ENCODE measurements around the gene CYTH3.

CYTH3 gene

DNA sequence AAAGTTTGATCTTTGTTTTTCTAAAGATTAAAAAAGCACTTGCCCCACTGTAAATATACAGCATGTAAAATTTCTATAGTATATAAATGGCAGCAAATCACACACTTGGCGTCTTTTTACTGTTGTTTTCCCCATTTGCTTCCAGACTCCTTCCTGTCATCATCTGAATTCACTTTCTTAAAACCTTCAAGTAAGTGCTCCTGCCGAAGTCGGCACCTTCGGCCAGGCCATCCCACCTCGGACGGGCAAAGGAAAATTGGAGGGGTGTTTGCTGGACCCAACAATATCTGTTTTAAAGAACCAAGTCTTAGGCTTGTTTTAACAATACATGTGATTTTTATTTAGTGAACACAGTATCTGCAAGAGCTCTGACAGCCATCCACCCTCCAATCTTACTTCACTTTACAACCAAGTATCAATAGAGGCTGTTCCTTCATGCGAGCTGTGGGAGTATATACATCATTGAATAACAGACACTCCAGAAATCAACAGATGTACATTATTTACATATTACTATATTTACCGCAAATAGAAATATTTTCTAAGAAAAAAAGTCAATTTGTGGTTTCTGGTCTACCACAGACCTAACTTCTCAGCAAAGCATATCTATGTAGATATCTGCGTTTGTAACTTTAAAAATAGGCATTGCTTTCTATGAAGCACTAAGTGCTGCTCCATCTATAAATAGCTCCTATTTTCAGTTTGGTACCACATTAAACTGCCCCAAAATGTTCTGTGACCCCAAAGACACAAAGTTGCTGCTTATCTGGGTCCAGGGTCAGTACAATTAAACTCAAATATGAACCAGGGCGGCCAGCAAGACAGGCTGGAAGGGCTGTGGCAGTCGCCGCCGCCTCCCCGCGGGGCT, 110.7 kb downstream of the CYTH3 start:
- Histone ChIP-seq H3K36me3 (ENCODE audit: low read length) (peaks cover 8% of the 10 kb centered on the region; the same call in 1 of the 2 replicates), H4K20me1 (ENCODE audit: low read depth, low read length) (0 out of 2 replicates have a peak, but pooled peaks cover 7% of the 10 kb centered on the region), H3K27ac (ENCODE audit: low read depth, low read length) (no peak overlapping the region), H3K27me3 (ENCODE audit: low read length) (no peaks in the 10 kb centered on the region), H3F3A (ENCODE audit: insufficient read depth) (0 out of 2 replicates have a peak, but pooled peaks cover 9% of the 10 kb centered on the region), H3K9ac (ENCODE audit: low read length) (no peak overlapping the region), H3K9me2 (replicated peaks; ENCODE audit: insufficient read depth, low read length) (no peaks in the 10 kb centered on the region), H3K9me3 (ENCODE audit: insufficient read depth, low read length) (no peaks in the 10 kb centered on the region), H2AFZ (ENCODE audit: low read depth, low read length, severe bottlenecking) (no peak overlapping the region), H3K79me2 (ENCODE audit: insufficient read depth, low read length) (no peaks in the 10 kb centered on the region), H3K4me2 (ENCODE audit: low read depth, low read length, poor library complexity, severe bottlenecking) (no peak overlapping the region), H3K4me3 (ENCODE audit: insufficient read depth, low read length, poor library complexity, severe bottlenecking) (no peak overlapping the region)
- TF ChIP-seq CTCF (IDR thresholded peaks at IDR 0.05; ENCODE audit: insufficient read depth, low read length, poor library complexity, severe bottlenecking) (no peak), EZH2phosphoT487 (conservative IDR thresholded peaks at IDR 0.05; ENCODE audit: low read length) (no peak)

GRCh38 chr7:6160191-6160623, 112.2 kb downstream of the CYTH3 start:
- H3K27me3 ChIP-seq (ENCODE audit: low read length), result no peaks in the 10 kb centered on the region
- no peaks in the 10 kb centered on the region for H3K79me2 ChIP-seq (ENCODE audit: insufficient read depth, low read length)
- peaks cover 8% of the 10 kb centered on the region; the same call in 1 of the 2 replicates for H3K36me3 ChIP-seq (ENCODE audit: low read length)
- H3F3A ChIP-seq (ENCODE audit: insufficient read depth), result 0 out of 2 replicates have a peak, but pooled peaks cover 9% of the 10 kb centered on the region
- H3K9me3 ChIP-seq (ENCODE audit: insufficient read depth, low read length), result no peaks in the 10 kb centered on the region
- H3K4me3 ChIP-seq (ENCODE audit: insufficient read depth, low read length, poor library complexity, severe bottlenecking), result no peak overlapping the region
- H3K9ac ChIP-seq (ENCODE audit: low read length), result no peak overlapping the region
- 0 out of 2 replicates have a peak, but pooled peaks cover 7% of the 10 kb centered on the region for H4K20me1 ChIP-seq (ENCODE audit: low read depth, low read length)
- H3K27ac ChIP-seq (ENCODE audit: low read depth, low read length), result no peak overlapping the region
- TF ChIP-seq CTCF (IDR thresholded peaks at IDR 0.05; ENCODE audit: insufficient read depth, low read length, poor library complexity, severe bottlenecking), result peak; percentile 35
- TF ChIP-seq EZH2phosphoT487 (conservative IDR thresholded peaks at IDR 0.05; ENCODE audit: low read length), result no peak
- no peak overlapping the region for H3K4me2 ChIP-seq (ENCODE audit: low read depth, low read length, poor library complexity, severe bottlenecking)
- H2AFZ ChIP-seq (ENCODE audit: low read depth, low read length, severe bottlenecking), result no peak overlapping the region
- no peaks in the 10 kb centered on the region for H3K9me2 ChIP-seq (replicated peaks; ENCODE audit: insufficient read depth, low read length)

- H3K9ac ChIP-seq (ENCODE audit: low read length), result no peak overlapping the region
- H3K79me2 ChIP-seq (ENCODE audit: insufficient read depth, low read length), result no peaks in the 10 kb centered on the region
- H3K4me2 ChIP-seq (ENCODE audit: low read depth, low read length, poor library complexity, severe bottlenecking), result no peak overlapping the region
- TF ChIP-seq EZH2phosphoT487 (conservative IDR thresholded peaks at IDR 0.05; ENCODE audit: low read length) (no peak), CTCF (IDR thresholded peaks at IDR 0.05; ENCODE audit: insufficient read depth, low read length, poor library complexity, severe bottlenecking) (no peak)
- H3K27me3 ChIP-seq (ENCODE audit: low read length), result no peaks in the 10 kb centered on the region
- H3K27ac ChIP-seq (ENCODE audit: low read depth, low read length), result no peak overlapping the region
- H3K4me3 ChIP-seq (ENCODE audit: insufficient read depth, low read length, poor library complexity, severe bottlenecking), result no peak overlapping the region
- no peaks in the 10 kb centered on the region for H3K9me3 ChIP-seq (ENCODE audit: insufficient read depth, low read length)
- H4K20me1 ChIP-seq (ENCODE audit: low read depth, low read length), result 0 out of 2 replicates have a peak, but pooled peaks cover 7% of the 10 kb centered on the region
- no peaks in the 10 kb centered on the region for H3K9me2 ChIP-seq (replicated peaks; ENCODE audit: insufficient read depth, low read length)
- peaks cover 8% of the 10 kb centered on the region; the same call in 1 of the 2 replicates for H3K36me3 ChIP-seq (ENCODE audit: low read length)
- no peak overlapping the region for H2AFZ ChIP-seq (ENCODE audit: low read depth, low read length, severe bottlenecking)
- H3F3A ChIP-seq (ENCODE audit: insufficient read depth), result 0 out of 2 replicates have a peak, but pooled peaks cover 9% of the 10 kb centered on the region
Observed at GRCh38 chr7:6159524-6160031, 112.8 kb downstream of the CYTH3 start.

Data from SU-DHL-6 (cell line).